HG03378 (cell line): ENCODE data around the gene CTRL.
A peak's percentile ranks its signal among the peaks of the same experiment; 100 is the strongest.
"Not testable (repeated sequence)": the region's sequence is repeated elsewhere in the genome, so short reads cannot be mapped to it uniquely, and the experiment has no call there.

Source experiments
- ATAC-seq: cut with Tn5 transposase; IDR thresholded peaks from one replicate; pipeline ENCODE4 v1.9.1; 2021; ENCODE audit warnings: mild to moderate bottlenecking, moderate library complexity; ENCODE audit not compliant: unreplicated experiment

Gene CTRL

GRCh38 chr16:67926181-67926750, 5.4 kb downstream of the CTRL start:
- ATAC-seq = no peak

- ATAC-seq = no peak
These were observed 7.3 kb downstream of the CTRL start for GRCh38 chr16:67924140-67924906.

GRCh38 chr16:67923414-67924116, 8.1 kb downstream of the CTRL start:
- no peak for ATAC-seq

GRCh38 chr16:67922740-67923139, 8.9 kb downstream of the CTRL start:
- no peak for ATAC-seq

- ATAC-seq = no peak
These were observed 9.4 kb downstream of the CTRL start for GRCh38 chr16:67922221-67922620.

GRCh38 chr16:67919622-67920221, 11.9 kb downstream of the CTRL start:
- ATAC-seq = no peak

GRCh38 chr16:67917852-67918236, 13.8 kb downstream of the CTRL start:
- ATAC-seq = no peak

- ATAC-seq = no peak
These were observed 14.4 kb downstream of the CTRL start for GRCh38 chr16:67917140-67917851.

- no peak for ATAC-seq
These were observed 15.6 kb downstream of the CTRL start for GRCh38 chr16:67915831-67916723.

GRCh38 chr16:67915496-67915769, 16.2 kb downstream of the CTRL start:
- ATAC-seq = not testable (repeated sequence)

- no peak for ATAC-seq
These were observed 16.7 kb downstream of the CTRL start for GRCh38 chr16:67914758-67915495.

- ATAC-seq = no peak
These were observed 21.5 kb downstream of the CTRL start for GRCh38 chr16:67910158-67910557.

GRCh38 chr16:67909056-67909742, 22.5 kb downstream of the CTRL start:
- no peak for ATAC-seq

GRCh38 chr16:67907397-67908180, 24.1 kb downstream of the CTRL start:
- no peak for ATAC-seq

GRCh38 chr16:67902831-67903230, 28.8 kb downstream of the CTRL start:
- ATAC-seq = no peak

- ATAC-seq = no peak
These were observed 29.9 kb downstream of the CTRL start for GRCh38 chr16:67901734-67902133.

- no peak for ATAC-seq
These were observed 34.4 kb downstream of the CTRL start for GRCh38 chr16:67897231-67897630.

- peak; percentile 8 for ATAC-seq
These were observed 37.8 kb downstream of the CTRL start for GRCh38 chr16:67893743-67894399.
